ENCODE results near the gene HMGN3.

DNA sequence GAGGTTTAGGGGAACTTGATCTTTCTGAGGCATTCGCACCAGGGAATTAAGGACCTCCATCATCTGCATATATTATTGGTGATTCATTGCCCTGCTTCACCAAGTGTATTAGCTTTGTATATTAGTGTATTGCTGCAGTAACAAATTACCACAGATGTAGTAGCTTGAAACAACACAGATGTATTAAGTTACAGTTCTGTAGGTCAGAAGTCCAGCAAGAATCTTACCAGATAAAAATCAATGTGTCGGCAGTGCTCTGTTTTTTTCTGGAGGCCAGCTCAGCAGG lies 65.8 kb downstream of the HMGN3 start:
- TF ChIP-seq FOXJ3 (CRISPR knock-in tag; IDR thresholded peaks at IDR 0.05; ENCODE audit: borderline replicate concordance), result no peak
- no peak for TF ChIP-seq JUND (CRISPR knock-in tag; IDR thresholded peaks at IDR 0.05)
- no peak for TF ChIP-seq EP300 (IDR thresholded peaks at IDR 0.05; ENCODE audit: low read depth in 2 of 2, low read length in 2 of 2)
- no peak for TF ChIP-seq EP300 (CRISPR knock-in tag; IDR thresholded peaks at IDR 0.05; ENCODE audit: borderline replicate concordance)
- TF ChIP-seq BRCA1 (CRISPR knock-in tag; IDR thresholded peaks at IDR 0.05), result no peak
- no peak for TF ChIP-seq AGO2 (optimal IDR thresholded peaks at IDR 0.05; ENCODE audit: low read depth, low read length)
- no peak for TF ChIP-seq ZNF282 (IDR thresholded peaks at IDR 0.05; ENCODE audit: partially characterized antibody)
- TF ChIP-seq NCOA1 (CRISPR knock-in tag; IDR thresholded peaks at IDR 0.05), result no peak
- no peak for TF ChIP-seq ZNF280B (CRISPR knock-in tag; IDR thresholded peaks at IDR 0.05; ENCODE audit: borderline replicate concordance)
- TF ChIP-seq ATRX (CRISPR knock-in tag; IDR thresholded peaks at IDR 0.05; ENCODE audit: borderline replicate concordance), result no peak
- no peak for TF ChIP-seq ZNF75D (CRISPR knock-in tag; IDR thresholded peaks at IDR 0.05; ENCODE audit: borderline replicate concordance)
- TF ChIP-seq SOX5 (CRISPR knock-in tag; IDR thresholded peaks at IDR 0.05; ENCODE audit: borderline replicate concordance), result no peak
- no peak for TF ChIP-seq PHF8 (CRISPR knock-in tag; IDR thresholded peaks at IDR 0.05)
- TF ChIP-seq, protein P1, sequence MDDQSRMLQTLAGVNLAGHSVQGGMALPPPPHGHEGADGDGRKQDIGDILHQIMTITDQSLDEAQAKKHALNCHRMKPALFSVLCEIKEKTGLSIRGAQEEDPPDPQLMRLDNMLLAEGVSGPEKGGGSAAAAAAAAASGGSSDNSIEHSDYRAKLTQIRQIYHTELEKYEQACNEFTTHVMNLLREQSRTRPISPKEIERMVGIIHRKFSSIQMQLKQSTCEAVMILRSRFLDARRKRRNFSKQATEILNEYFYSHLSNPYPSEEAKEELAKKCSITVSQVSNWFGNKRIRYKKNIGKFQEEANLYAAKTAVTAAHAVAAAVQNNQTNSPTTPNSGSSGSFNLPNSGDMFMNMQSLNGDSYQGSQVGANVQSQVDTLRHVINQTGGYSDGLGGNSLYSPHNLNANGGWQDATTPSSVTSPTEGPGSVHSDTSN (CRISPR knock-in tag; IDR thresholded peaks at IDR 0.05; ENCODE audit: borderline replicate concordance), result no peak
- TF ChIP-seq, protein P2, sequence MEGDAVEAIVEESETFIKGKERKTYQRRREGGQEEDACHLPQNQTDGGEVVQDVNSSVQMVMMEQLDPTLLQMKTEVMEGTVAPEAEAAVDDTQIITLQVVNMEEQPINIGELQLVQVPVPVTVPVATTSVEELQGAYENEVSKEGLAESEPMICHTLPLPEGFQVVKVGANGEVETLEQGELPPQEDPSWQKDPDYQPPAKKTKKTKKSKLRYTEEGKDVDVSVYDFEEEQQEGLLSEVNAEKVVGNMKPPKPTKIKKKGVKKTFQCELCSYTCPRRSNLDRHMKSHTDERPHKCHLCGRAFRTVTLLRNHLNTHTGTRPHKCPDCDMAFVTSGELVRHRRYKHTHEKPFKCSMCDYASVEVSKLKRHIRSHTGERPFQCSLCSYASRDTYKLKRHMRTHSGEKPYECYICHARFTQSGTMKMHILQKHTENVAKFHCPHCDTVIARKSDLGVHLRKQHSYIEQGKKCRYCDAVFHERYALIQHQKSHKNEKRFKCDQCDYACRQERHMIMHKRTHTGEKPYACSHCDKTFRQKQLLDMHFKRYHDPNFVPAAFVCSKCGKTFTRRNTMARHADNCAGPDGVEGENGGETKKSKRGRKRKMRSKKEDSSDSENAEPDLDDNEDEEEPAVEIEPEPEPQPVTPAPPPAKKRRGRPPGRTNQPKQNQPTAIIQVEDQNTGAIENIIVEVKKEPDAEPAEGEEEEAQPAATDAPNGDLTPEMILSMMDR (CRISPR knock-in tag; IDR thresholded peaks at IDR 0.05), result no peak

Measured in HepG2 (cell line).